Hepatocyte (in vitro differentiated cells): ENCODE measurements around the gene PVALEF.

Experiments used
- EZH2 ChIP-seq: fragments of 200-600 bp; sonication (generic); IDR thresholded peaks from 2 replicates; pipeline ENCODE4 v1.6.1; 2016; ENCODE audit warnings: antibody characterized with exemption, mild to moderate bottlenecking, borderline replicate concordance
- TF ChIP-seq, protein P1 (sequence below): fragments of 200-600 bp; sonication (generic); IDR thresholded peaks from 2 replicates; pipeline ENCODE4 v1.5.1; 2016; ENCODE audit warnings: antibody characterized with exemption, mild to moderate bottlenecking; ENCODE audit not compliant: poor library complexity

DNA sequence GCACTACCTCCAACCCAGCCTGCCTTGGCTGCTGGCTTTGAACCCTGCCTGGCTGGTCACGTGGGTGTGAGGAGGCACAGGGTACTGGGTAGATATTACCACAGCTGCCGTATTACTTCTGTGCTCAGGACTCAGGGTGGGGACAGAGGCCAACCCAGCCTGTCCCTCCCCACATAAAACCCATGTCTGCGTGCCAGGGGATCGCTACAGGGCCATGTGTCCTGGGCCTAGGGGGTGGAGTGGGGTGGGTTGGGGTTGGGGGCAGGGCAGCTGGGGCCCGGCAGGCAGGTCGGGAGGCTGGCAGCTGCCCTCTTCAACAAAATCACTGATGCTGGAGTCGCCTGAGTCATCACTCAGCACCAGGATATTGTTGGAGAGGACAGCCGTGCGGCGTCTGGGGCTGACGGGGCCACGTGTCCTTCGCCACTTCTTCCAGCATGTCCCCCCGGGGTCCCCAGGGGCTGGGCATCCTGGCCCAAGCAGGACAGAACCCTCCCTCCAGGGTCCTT, 39.7 kb upstream of the PVALEF start:
- TF ChIP-seq, protein P1, sequence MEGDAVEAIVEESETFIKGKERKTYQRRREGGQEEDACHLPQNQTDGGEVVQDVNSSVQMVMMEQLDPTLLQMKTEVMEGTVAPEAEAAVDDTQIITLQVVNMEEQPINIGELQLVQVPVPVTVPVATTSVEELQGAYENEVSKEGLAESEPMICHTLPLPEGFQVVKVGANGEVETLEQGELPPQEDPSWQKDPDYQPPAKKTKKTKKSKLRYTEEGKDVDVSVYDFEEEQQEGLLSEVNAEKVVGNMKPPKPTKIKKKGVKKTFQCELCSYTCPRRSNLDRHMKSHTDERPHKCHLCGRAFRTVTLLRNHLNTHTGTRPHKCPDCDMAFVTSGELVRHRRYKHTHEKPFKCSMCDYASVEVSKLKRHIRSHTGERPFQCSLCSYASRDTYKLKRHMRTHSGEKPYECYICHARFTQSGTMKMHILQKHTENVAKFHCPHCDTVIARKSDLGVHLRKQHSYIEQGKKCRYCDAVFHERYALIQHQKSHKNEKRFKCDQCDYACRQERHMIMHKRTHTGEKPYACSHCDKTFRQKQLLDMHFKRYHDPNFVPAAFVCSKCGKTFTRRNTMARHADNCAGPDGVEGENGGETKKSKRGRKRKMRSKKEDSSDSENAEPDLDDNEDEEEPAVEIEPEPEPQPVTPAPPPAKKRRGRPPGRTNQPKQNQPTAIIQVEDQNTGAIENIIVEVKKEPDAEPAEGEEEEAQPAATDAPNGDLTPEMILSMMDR = no peak
- TF ChIP-seq EZH2 = no peak
